Measurements from ENCODE around the gene DYNLT4. TPM values are rescaled to one million over a fixed set of nuclear protein-coding genes. Genes with fewer than 3 reads are reported as not detected.
A peak's percentile ranks its signal among the peaks of the same experiment; 100 is the strongest.

Gene DYNLT4
- total and polyA plus RNA-seq, 2 of the 13 experiments (the other 11 are each of a cell fraction or from before 2014, with no cell fraction given) = 0.77 TPM; not detected in 1

- TF ChIP-seq CSRNP1 (CRISPR knock-in tag; IDR thresholded peaks at IDR 0.05) (peak; percentile 79), ZBTB2 (CRISPR knock-in tag; IDR thresholded peaks at IDR 0.05; ENCODE audit: low read depth) (no peak), EED (CRISPR knock-in tag; IDR thresholded peaks at IDR 0.05) (no peak), DNMT1 (CRISPR knock-in tag; IDR thresholded peaks at IDR 0.05) (no peak), NR2C2 (CRISPR knock-in tag; IDR thresholded peaks at IDR 0.05; ENCODE audit: borderline replicate concordance) (no peak; the same call in 1 of the 2 replicates), ZNF10 (CRISPR knock-in tag; IDR thresholded peaks at IDR 0.05; ENCODE audit: borderline replicate concordance, low read depth) (no peak), ZNF746 (CRISPR knock-in tag; IDR thresholded peaks at IDR 0.05) (no peak; the same call in 1 of the 2 replicates), SP2 (CRISPR knock-in tag; IDR thresholded peaks at IDR 0.05) (no peak), ZNF629 (CRISPR knock-in tag; conservative IDR thresholded peaks at IDR 0.05) (no peak), ZBTB25 (CRISPR knock-in tag; IDR thresholded peaks at IDR 0.05) (peak; percentile 17; the same call in 1 of the 2 replicates), KMT2B (CRISPR knock-in tag; IDR thresholded peaks at IDR 0.05) (0 out of 2 replicates have a peak, but pooled peaks have one; percentile 47), TRIM22 (IDR thresholded peaks at IDR 0.05) (no peak), ZNF792 (CRISPR knock-in tag; IDR thresholded peaks at IDR 0.05) (peak; percentile 29; the same call in 1 of the 2 replicates), ZNF17 (CRISPR knock-in tag; IDR thresholded peaks at IDR 0.05) (no peak), ZNF816 (CRISPR knock-in tag; IDR thresholded peaks at IDR 0.05; ENCODE audit: borderline replicate concordance) (no peak), ZNF569 (CRISPR knock-in tag; IDR thresholded peaks at IDR 0.05; ENCODE audit: borderline replicate concordance) (no peak), CHCHD3 (CRISPR knock-in tag; IDR thresholded peaks at IDR 0.05) (peak; percentile 74; the same call in 1 of the 2 replicates), EHMT2 (IDR thresholded peaks at IDR 0.05; ENCODE audit: borderline replicate concordance, low read depth, low read length) (no peak), CREM (IDR thresholded peaks at IDR 0.05) (no peak), CREM (CRISPR knock-in tag; IDR thresholded peaks at IDR 0.05) (no peak), PPARG (CRISPR knock-in tag; conservative IDR thresholded peaks at IDR 0.05) (no peak), ZNF335 (CRISPR knock-in tag; IDR thresholded peaks at IDR 0.05) (no peak), ZNF337 (CRISPR knock-in tag; IDR thresholded peaks at IDR 0.05; ENCODE audit: borderline replicate concordance, low read depth) (peak; percentile 2; the same call in 1 of the 2 replicates), THAP8 (CRISPR knock-in tag; IDR thresholded peaks at IDR 0.05; ENCODE audit: borderline replicate concordance) (no peak)
Measured at GRCh38 chr1:44784094-44785028, 22.8 kb downstream of the DYNLT4 start (continued).
